RWPE2 (cell line): ENCODE results near the gene FADS3.

Experiments used
- ATAC-seq: fragments of 200-7000 bp; cut with Tn5 transposase; 3 replicates; pipeline ENCODE4 v1.9.1; 2021; ENCODE audit warnings: low read depth
- DNase-seq: peaks from one replicate; pipeline ENCODE4 v3.0.0-alpha.2; 2020; ENCODE audit warnings: low spot score
- H3K27ac ChIP-seq: fragments of 450-650 bp; 2 replicates; pipeline ENCODE4 v1.5.1; 2017; ENCODE audit warnings: mild to moderate bottlenecking; ENCODE audit not compliant: poor library complexity, severe bottlenecking
- H3K27me3 ChIP-seq: fragments of 250-450 bp; sonication (Bioruptor Pico); 2 replicates; pipeline ENCODE4 v1.5.1; 2021; ENCODE audit warnings: mild to moderate bottlenecking, moderate library complexity; ENCODE audit not compliant: insufficient read depth, poor library complexity, severe bottlenecking
- H3K36me3 ChIP-seq: fragments of 250-450 bp; sonication (Bioruptor Pico); 2 replicates; pipeline ENCODE4 v1.5.1; 2020; ENCODE audit warnings: low read depth, mild to moderate bottlenecking, moderate library complexity
- H3K4me1 ChIP-seq: fragments of 250-450 bp; sonication (Bioruptor Pico); 2 replicates; pipeline ENCODE4 v1.5.1; 2021; ENCODE audit warnings: mild to moderate bottlenecking, moderate library complexity; ENCODE audit not compliant: insufficient read depth, poor library complexity, severe bottlenecking
- H3K4me3 ChIP-seq: fragments of 250-450 bp; sonication (Bioruptor Pico); 2 replicates; pipeline ENCODE4 v1.5.1; 2021; ENCODE audit warnings: mild to moderate bottlenecking, moderate library complexity; ENCODE audit not compliant: severe bottlenecking
- H3K9me3 ChIP-seq: fragments of 250-450 bp; sonication (Bioruptor Pico); 2 replicates; pipeline ENCODE4 v1.5.1; 2021; ENCODE audit warnings: mild to moderate bottlenecking, moderate library complexity; ENCODE audit not compliant: severe bottlenecking
- CTCF ChIP-seq: fragments of 450-650 bp; IDR thresholded peaks from one replicate; pipeline ENCODE4 v1.5.1; 2017; ENCODE audit warnings: mild to moderate bottlenecking, moderate library complexity; ENCODE audit not compliant: poor library complexity, severe bottlenecking

FADS3 gene

GRCh38 chr11:61871158-61871597, 20.2 kb downstream of the FADS3 start:
- Histone ChIP-seq H3K36me3 (peaks cover 8% of the 10 kb centered on the region; the same call in 1 of the 2 replicates), H3K27me3 (no peaks in the 10 kb centered on the region), H3K9me3 (no peaks in the 10 kb centered on the region), H3K4me3 (no peak overlapping the region), H3K4me1 (no peaks in the 10 kb centered on the region), H3K27ac (no peak overlapping the region)
- peak; percentile 94 for TF ChIP-seq CTCF
- ATAC-seq (peak; percentile 80), DNase-seq (no peak)

- TF ChIP-seq CTCF, result no peak
- Histone ChIP-seq H3K27ac (no peak overlapping the region), H3K4me3 (no peak overlapping the region), H3K4me1 (no peaks in the 10 kb centered on the region), H3K36me3 (peaks cover 12% of the 10 kb centered on the region; the same call in 1 of the 2 replicates), H3K9me3 (no peaks in the 10 kb centered on the region), H3K27me3 (no peaks in the 10 kb centered on the region)
- ATAC-seq, result no peak; the same call in 2 of the 3 replicates
- DNase-seq, result no peak
These were observed 20.8 kb downstream of the FADS3 start for GRCh38 chr11:61870541-61871031.

DNA sequence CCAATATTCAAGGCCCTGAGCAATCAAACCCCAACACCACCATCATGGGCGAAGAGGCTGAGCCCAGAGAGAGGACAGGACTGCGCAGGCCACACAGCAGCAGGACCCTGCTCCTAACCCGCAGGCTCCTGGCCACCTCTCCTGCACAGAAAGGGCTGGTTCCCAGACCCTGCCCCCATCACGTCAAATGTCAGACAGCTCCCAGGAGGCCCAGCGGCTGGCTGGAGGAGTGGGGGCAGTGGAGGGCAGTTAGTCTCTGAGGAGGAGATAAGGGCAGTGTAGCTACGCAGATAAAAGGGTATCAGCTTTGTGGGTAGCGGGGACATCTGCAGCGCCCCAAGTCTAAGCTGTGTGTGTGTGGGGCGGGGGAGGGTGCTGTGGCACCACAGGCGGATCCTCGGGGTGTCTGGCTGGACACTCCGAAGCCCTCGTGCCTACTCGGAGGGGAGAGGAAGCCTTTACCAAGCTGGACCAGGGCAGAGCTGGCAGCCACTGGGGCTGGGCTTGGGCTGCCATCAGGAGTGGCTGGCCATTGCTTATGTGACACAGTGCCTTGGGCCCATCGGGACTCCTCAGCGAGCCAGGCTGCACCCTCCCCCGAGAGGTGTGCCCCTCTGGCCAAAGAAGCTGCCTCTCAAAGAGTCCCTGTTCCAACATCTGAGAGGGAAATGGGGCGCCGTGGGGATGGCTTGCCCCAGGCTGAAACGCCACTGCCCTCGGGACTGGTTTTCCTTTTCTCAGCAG, 21.5 kb downstream of the FADS3 start:
- H3K4me1 ChIP-seq, result no peaks in the 10 kb centered on the region
- no peaks in the 10 kb centered on the region for H3K9me3 ChIP-seq
- no peak overlapping the region for H3K27ac ChIP-seq
- DNase-seq (no peak), ATAC-seq (no peak)
- no peak for TF ChIP-seq CTCF
- H3K27me3 ChIP-seq, result no peaks in the 10 kb centered on the region
- no peak overlapping the region for H3K4me3 ChIP-seq
- peaks cover 18% of the 10 kb centered on the region for H3K36me3 ChIP-seq

DNA sequence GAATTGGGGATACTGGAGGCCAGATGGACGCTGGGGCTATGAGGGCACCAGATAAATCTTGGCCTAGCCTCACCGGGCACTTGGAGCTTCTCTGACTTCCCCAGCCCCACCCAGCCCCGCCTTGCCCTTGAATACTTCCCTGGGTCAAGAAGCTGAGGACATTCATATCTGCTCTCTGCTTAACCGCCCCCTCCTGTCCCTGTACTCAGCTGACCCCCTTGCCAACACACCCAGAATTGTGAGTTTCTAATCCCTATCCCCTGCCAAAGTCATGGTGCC, 22.0 kb downstream of the FADS3 start:
- Histone ChIP-seq H3K4me1 (no peaks in the 10 kb centered on the region), H3K9me3 (no peaks in the 10 kb centered on the region)
- ATAC-seq, result no peak

More for the DNA sequence above, 22.0 kb downstream of the FADS3 start:
- Histone ChIP-seq H3K4me3 (no peak overlapping the region), H3K27me3 (no peaks in the 10 kb centered on the region), H3K27ac (no peak overlapping the region), H3K36me3 (peaks cover 23% of the 10 kb centered on the region)
- no peak for DNase-seq
- no peak for TF ChIP-seq CTCF
